HG03442 (cell line): ENCODE results near the gene DYNC2H1.
"Not testable (repeated sequence)": the region's sequence is repeated elsewhere in the genome, so short reads cannot be mapped to it uniquely, and the experiment has no call there.

ENCODE experiments used
- ATAC-seq: cut with Tn5 transposase; IDR thresholded peaks from one replicate; pipeline ENCODE4 v1.9.1; 2021; ENCODE audit warnings: mild to moderate bottlenecking, moderate library complexity; ENCODE audit not compliant: unreplicated experiment

Gene DYNC2H1

DNA sequence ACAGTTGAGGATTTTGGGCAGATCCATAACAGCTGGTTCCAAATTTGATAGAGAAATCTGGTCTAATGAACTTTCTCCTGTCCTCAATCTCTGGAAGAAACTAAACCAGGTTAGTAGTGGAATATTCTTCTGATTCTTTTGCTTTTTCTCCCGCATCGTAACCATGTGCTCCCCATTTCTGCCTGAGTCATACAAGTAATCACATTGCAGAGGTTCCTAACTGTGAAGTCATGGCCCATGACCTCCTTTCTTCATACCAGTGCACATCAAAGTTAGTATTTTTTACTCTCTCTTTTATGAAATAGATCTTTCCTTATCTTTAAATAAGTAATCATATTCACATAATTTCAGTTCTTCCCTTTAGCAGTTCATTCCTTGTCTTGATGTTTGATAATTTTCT, 249.0 kb downstream of the DYNC2H1 start:
- no peak for ATAC-seq

DNA sequence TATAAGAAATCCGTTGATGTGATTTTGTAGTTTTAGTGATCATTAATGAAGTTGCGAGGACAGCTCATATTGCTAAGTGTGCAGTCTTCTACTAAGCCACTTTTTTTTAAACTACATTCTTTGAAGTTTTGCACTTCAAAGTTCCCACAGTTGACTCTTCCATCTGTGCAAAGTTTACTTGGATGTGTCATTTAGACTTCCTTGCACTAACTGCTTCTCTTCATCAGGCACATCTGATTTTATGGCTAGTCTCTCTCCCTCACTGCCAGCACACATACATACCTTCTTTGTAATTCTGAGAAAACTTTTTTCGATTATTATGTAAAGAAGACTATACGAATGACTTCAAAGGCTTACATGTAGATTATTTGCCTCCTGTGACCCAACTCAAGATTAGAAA, 250.0 kb downstream of the DYNC2H1 start:
- ATAC-seq, result no peak

DNA sequence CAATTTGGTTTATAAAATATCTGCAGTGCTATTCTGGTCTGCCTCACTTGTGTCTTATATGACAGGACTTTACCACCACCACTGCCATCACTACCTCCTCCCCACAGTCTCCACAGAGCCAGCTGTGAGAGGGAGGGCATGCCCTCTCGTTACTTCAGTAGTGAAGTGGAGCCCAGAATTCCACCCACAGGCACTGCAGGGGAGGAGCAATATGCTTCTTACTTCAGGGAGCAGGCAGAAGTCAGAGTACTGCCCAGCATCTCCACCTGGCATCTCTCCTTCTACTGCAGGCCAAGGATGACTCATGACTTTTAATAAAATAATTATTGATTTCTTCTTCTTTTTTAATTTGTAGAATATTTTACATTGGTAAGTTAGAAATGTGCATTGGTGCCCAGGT, 255.5 kb downstream of the DYNC2H1 start:
- ATAC-seq, result no peak

DNA sequence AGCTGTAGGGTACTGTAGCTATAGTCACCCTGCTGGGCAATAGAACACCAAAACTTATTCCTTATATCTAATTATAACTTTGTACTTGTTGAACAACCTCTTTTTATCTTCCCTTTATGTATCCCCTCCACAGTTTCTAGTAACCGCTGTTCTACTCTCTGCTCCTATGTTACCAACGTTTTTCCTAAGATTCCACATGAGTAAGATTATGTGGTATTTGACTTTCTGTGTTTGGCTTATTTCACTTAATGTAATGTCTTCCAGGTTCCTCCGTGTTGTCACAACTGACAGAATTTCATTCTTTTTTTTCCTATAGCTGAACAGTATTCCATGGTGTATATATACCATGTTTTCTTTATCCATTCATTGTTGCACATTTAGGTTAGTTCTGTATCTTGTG, 258.4 kb downstream of the DYNC2H1 start:
- ATAC-seq, result no peak

DNA sequence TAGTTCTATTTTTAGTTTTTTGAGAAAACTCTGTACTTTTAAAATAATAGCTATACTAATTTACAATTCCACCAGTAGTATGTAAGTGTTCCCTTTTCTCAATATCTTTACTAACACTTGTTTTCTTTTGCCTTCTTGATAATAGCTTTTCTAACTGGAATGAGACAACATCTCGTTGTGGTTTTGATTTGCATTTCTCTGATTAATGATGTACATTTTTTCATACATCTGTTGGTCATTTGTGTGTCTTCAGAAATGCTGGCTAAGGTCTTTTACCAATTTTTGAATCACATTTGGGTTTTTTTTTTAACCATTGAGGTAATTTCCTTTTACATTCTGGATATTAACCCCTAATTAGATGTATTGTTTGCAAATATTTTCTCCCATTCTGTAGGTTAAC, 258.9 kb downstream of the DYNC2H1 start:
- ATAC-seq, result no peak

DNA sequence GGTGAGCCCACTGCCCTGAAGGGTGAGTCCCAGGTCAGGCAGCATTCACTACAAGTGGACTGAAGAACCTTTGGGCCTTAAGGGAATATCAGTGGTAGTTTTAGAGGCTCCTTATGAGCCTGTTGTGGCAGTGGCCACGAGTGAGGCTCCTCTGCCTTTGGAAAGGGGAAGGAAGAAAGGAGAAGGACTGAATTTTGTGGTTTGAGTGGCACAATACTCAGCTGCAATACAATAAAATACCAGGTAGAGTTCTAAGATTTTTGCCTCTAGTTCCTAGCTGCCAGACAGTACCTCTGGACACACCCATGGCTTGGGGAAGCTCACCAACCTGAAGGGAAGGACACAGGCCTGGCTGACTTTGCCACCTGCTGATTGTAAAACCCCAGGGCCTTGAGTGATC, 260.9 kb downstream of the DYNC2H1 start:
- ATAC-seq, result no peak

DNA sequence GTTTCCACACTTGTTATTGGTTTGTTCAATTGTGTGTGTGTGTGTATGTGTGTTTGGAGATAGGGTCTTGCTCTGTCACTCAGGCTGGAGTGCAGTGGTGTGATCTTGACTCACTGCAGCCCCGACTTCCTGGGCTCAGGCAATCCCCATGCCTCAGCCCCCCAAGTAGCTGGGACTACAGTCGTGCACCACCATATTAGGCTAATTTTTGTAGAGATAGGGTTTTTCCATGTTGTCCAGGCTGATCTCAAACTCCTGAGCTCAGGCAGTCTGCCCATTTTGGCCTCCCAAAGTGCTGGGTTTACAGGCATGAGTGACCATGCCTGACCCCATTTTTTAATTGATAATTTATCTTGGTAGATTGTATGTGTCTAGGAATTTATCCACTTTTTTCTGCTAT, 263.7 kb downstream of the DYNC2H1 start:
- ATAC-seq, result no peak

DNA sequence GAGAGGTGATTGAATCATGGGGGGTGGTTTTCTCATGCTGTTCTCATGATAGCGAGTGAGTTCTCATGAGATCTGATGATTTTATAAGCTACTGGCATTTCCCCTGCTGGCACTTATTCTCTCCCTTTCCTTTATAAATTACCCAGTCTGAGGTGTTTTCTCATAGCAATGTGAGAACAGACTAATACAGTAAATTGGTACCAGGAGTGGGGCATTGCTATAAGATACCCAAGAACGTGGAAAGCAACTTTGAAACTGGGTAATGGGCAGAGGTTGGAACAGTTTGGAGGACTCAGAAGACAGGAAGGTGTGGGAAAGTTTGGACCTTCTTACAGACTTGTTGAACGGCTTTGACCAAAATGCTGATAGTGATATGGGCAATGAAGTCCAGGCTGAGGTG, 265.0 kb downstream of the DYNC2H1 start:
- not testable (repeated sequence) for ATAC-seq

DNA sequence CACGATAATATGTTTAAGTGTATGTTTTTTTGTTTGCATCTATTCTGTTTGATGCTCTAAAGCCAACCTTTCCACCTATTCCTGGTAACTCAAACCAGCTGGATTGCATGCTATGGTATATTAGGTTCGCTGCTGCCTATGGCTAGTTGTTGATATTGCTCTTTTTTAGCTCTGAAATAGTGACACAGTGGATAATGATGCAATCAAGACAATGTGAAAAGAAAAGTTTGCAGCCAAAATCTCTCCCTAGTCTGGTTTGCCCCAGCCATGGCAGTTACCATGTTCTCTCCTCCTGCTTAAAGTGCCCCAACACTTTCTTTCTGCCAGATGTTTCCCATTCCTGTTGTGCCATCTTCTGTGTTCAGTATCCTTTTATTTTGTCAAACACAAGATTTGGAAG, 269.7 kb downstream of the DYNC2H1 start:
- ATAC-seq, result no peak

DNA sequence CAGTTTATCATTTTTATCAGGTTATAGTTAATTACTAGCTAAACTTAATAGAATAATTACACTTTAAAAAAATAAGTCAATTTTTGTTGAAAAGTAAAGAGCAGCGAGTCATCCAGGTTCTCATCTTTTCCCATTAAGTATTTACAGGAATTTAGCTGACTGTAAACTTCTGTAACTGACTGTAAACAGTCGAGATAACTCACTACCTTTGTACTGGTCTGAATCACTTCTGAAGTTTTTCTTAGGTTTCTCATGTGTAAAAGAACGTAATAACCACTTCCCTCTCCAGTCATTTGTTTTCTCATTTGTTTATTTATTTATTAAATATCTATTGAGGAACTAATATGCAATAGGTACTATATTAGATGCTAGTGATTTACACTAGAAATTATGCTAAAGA, 270.8 kb downstream of the DYNC2H1 start:
- no peak for ATAC-seq

DNA sequence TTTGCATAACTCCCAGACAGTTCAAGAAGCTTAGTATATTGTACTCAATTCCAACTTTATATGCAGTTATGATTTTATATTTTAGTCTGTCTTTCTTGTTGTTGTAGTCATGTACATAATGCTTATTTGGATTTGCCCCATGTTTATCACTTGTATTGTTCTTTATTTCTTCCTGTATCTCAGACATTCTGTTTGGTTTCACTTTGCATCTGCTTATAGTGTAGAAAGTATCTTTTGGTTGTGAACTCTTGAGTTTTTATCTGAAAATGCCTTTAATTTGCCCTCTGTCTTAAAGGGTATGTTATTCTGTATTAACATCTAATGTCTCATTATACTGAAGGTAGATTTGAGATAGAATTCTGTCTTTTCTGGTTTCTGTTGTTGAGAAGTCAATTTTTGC, 275.4 kb downstream of the DYNC2H1 start:
- no peak for ATAC-seq

DNA sequence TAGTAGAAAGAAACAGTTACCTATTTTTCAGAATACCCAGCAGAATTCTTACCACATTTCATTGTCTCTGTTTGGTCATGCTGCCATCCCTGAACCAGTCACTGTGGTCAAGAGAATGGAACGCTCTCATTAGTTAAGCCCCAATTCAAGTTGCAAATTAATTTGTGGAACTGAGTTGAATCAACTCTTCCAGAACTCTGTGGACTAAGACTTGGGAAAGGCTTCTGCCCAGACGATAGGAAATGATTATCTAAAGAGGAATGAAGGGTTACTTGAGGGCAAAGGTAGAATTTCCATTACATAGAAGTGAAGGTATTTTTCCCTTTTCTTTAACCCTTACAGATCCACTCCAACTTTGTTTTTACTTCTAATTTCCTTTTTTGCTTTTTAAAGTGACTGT, 286.4 kb downstream of the DYNC2H1 start:
- no peak for ATAC-seq

DNA sequence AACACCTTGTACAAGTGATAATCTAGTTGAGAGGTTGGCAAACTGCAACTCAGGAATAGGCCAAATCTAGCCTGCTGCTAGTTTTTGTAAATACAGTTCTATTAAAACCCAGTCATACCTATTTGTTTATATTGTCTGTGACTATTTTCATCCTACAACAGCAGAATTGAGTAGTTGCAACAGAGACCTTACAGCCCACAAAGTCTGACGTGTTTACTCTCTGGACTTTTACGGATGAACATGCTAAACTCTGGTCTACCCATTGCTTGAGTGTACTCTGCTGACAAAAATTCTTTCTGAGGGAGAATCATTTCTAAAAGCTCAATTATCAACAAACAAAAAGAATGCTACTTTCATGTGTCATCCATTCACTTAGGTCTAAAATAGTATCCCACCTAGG, 287.0 kb downstream of the DYNC2H1 start:
- no peak for ATAC-seq

DNA sequence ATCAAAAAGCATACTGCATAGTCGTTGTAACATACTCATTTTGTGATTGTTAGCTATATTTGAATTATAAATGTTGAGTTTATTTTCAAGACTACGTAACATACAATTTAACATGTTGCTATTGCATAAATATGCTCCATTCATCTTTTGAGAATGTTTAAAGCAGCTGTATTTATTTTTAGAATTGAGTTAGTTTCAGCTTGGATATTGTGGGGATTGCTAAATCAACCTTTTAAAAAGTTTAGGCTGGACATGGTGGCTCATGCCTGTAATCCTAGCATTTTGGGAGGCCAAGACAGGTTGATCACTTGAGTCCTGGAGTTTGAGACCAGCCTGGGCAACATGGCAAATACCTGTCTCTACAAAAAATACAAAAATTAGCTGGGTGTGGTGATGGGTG, 288.1 kb downstream of the DYNC2H1 start:
- ATAC-seq, result no peak

DNA sequence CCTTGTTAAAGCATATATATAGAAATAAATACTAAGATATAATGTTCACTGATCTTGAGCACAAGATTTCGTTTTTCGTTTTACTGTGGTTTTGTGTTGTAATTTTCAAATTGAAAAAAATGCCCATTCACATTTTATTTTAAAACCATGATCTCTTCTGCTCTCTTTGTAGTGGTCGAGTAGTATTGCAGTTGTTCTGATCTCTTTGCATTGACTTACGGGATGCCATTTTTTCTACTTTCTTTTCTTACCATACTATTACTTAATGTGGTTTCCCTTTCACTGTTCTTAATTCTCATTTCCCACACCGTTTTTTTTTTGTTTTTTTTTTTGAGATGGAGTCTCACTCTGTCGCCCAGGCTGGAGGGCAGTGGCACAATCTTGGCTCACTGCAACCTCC, 289.6 kb downstream of the DYNC2H1 start:
- ATAC-seq, result no peak

DNA sequence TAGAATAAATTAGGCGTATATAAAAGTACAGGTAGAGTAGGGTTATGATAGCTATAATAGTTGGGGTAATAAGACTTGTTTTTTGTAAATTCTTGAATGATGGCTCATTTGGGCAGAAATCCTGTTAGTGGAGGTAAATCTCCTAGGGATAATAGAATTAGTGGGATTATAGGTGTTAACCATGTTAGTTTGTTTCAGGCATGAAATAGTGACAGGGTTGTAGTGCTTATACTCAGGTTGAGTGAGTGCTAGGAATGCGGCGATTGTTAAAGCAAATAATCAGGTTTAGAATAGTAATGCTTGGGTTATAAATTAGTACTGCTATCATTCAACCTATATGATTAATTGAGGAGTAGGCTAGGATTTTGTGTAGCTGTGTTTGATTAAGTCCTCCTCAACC, 297.1 kb downstream of the DYNC2H1 start:
- no peak for ATAC-seq

DNA sequence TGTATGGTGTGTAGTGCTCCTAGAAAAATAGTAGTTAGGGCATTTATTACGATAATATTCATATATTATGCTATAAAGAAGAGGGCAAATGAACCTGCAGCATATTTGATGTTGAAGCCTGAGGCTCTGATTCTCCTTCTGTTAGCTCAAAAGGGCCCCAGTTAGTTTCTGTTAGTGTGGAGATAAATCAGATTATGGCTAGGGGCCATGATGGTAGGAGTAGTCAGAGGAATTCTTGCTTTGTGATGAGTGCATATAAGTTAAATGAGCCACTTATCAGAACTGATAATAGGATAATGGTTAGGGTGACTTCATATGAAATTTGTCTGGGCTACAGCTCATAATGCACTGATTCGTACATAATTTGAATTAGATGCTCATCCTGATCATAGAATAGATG, 298.4 kb downstream of the DYNC2H1 start:
- ATAC-seq, result no peak

DNA sequence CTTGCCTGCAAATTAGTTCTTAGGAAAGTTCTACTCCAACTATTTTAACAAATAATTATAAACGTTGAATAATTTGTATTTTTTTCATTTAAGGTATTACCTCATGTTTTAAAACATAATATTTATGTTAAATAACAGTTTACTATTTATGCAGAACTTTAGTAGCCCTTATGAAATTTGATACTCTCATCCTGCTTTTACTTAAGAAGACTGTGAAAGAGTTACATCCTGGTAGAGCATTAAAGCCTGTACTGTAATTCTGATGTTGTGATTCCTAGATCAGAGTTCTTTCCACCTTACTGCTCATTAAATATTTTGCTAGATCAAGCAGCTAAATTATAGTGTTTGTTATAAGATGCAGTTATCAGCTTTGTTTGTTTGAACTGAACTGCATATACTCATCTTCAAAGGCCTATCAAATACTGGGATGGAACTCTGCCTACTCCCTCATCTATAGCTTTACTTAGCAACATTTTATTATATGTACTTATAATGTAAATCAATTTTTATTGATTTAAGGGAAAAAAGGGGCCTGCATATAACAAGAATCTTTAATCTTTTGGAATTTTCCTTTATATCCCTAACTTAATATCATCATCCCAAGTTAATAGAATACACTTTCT, 304.2 kb downstream of the DYNC2H1 start:
- no peak for ATAC-seq

DNA sequence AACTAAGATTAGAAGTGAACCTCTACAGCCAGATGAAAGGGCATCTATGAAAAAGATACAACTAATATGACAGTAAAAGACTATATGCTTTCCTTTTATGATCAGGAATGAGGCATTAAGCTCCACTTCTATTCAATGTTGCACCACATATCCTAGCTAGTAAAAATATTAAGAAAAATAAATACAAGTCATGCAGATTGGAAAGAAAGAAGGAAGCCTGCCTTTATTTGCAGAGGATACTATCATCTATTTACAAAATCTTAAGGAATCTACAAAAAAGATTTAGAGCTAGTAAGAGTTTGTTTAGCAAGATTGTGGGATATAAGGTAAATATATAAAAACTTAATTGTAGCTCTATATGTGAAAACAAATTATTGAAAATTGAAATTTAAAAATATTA, 308.8 kb downstream of the DYNC2H1 start:
- ATAC-seq, result no peak

DNA sequence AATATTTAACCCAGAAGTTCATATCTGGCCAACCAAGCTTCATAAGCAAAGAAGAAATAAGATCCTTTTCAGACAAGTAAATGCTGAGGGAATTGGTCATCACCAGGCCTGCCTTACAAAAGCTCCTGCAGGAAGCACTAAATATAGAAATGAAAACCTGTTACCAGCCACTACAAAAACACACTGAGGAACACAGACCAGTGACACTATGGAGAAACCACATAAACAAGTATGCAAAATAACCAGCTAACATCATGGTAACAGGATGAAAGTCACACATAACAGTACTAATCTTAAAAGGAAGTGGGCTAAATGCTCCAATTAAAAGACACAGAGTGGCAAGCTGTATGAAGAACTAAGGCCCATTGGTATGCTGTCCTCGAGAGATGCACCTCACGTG, 311.4 kb downstream of the DYNC2H1 start:
- no peak for ATAC-seq

DNA sequence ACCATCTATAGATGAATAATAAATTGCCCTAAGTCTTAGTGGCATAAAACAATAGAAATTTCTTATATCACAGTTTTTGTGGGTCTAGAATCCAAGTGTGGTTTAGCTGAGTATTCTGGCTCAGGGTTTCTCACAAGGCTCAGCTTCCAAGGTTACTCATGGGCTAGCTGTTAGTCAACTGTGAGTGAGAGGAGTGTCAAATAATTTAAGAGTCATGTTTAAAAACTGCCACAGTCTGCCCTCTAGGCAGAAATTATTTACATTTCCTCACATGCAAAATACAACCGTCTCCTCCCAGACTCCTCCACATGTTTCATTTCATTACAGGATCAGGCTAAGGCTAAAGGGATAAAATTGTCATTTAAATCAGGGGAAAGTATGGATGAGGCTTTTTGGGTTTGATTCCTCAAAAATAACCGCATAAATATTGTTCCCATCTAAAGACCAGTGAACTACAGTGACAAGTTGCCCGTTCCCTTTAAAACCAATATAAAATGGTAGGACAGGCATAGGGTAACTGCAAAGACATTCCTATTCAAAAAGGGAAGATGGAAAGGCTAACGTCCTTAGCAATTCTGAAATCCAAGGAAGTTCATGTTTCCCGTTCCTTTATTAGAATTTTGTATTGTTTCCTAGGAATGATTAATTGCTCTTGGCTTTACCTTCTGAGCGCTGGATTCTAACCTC, 324.3 kb downstream of the DYNC2H1 start:
- no peak for ATAC-seq

DNA sequence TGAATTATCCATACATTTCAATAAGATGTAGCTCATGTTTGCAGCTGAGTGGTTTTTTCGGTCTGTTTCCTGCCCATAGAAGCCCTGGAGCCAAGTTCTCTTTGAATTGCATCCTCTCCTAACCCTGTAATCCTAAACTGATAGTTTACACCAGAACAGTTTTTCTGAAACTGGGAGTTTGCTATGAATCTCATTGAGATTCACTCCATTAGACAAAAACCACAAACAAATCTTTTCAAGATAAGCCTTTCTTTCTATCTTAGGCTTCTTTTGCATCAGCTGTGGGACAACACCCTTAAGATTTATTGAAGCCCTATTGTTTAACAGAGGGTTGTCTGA, 324.8 kb downstream of the DYNC2H1 start:
- no peak for ATAC-seq

DNA sequence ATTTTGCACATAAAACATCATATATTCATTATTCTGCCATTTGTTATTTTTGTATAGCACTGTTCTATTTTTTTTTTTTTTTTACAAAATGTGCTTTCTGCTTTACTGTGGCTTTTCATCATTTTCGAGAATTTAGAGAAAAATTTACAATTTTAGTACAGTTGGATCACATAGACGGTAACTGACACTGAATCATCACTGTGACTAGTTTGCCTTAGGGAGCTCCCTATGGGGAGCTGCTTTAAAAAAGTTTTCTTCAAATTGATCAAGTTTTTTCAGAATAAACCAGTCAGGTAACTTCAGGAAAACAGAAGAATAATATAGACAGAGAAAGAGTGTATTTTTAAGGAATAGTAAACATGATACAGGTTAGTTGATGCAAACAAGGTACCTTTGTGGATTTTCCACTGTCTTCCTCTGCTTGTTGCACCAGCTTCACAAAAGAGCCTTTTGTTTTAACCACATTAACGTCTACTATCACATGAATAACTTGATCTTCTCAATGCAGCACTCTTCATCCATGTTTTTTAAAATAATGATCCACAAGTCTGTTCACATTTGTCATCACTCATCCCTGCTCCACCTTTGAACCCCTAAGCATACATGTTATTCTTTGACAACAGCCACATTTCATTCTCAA, 327.0 kb downstream of the DYNC2H1 start:
- no peak for ATAC-seq
